WERI-Rb-1 (cell line): ENCODE measurements around the gene TSPAN18.

ENCODE experiments used
- DNase-seq: peaks from one replicate; pipeline ENCODE4 v3.0.0-alpha.2; 2020
- H3K27ac ChIP-seq: fragments of 250-450 bp; sonication (Bioruptor Pico); 2 replicates; pipeline ENCODE4 v1.5.1; 2020; ENCODE audit warnings: mild to moderate bottlenecking, moderate library complexity
- H3K27me3 ChIP-seq: fragments of 250-450 bp; sonication (Bioruptor Pico); 2 replicates; pipeline ENCODE4 v1.5.1; 2021; ENCODE audit warnings: mild to moderate bottlenecking, low read depth, moderate library complexity; ENCODE audit not compliant: insufficient read depth, severe bottlenecking
- H3K36me3 ChIP-seq: fragments of 250-450 bp; sonication (Bioruptor Pico); 2 replicates; pipeline ENCODE4 v1.5.1; 2020; ENCODE audit warnings: mild to moderate bottlenecking, moderate library complexity
- H3K4me3 ChIP-seq: 2 replicates; pipeline ENCODE4 v1.5.1; 2011; ENCODE audit warnings: low read depth, mild to moderate bottlenecking, control low read depth, low read length
- H3K9me3 ChIP-seq: fragments of 250-450 bp; sonication (Bioruptor Pico); 2 replicates; pipeline ENCODE4 v1.5.1; 2021; ENCODE audit warnings: mild to moderate bottlenecking, moderate library complexity; ENCODE audit not compliant: severe bottlenecking
- CTCF ChIP-seq: IDR thresholded peaks from 2 replicates; pipeline ENCODE4 v1.5.1; 2011; ENCODE audit warnings: low read depth, mild to moderate bottlenecking, control low read depth, inconsistent platforms, low read length

The TSPAN18 gene

GRCh38 chr11:44729063-44729462 lies 2.3 kb downstream of the TSPAN18 start:
- H3K27me3 ChIP-seq = no peaks in the 10 kb centered on the region

GRCh38 chr11:44729713-44730112 lies 3.0 kb downstream of the TSPAN18 start:
- no peak for TF ChIP-seq CTCF
- H3K4me3 ChIP-seq = no peak overlapping the region
- H3K27ac ChIP-seq = no peak overlapping the region
- H3K36me3 ChIP-seq = no peaks in the 10 kb centered on the region; the same call in 1 of the 2 replicates
- DNase-seq = no peak
- H3K9me3 ChIP-seq = no peaks in the 10 kb centered on the region
- H3K27me3 ChIP-seq = no peaks in the 10 kb centered on the region

More at GRCh38 chr11:44729063-44729462, 2.3 kb downstream of the TSPAN18 start:
- Histone ChIP-seq H3K27ac (no peak overlapping the region), H3K4me3 (no peak overlapping the region), H3K36me3 (no peaks in the 10 kb centered on the region; the same call in 1 of the 2 replicates), H3K9me3 (no peaks in the 10 kb centered on the region)
- no peak for TF ChIP-seq CTCF
- DNase-seq = no peak

GRCh38 chr11:44730775-44731174 lies 4.0 kb downstream of the TSPAN18 start:
- no peaks in the 10 kb centered on the region for H3K27me3 ChIP-seq

GRCh38 chr11:44731685-44732430 lies 5.1 kb downstream of the TSPAN18 start:
- Histone ChIP-seq H3K9me3 (no peaks in the 10 kb centered on the region), H3K27ac (no peak overlapping the region), H3K4me3 (no peak overlapping the region), H3K36me3 (no peaks in the 10 kb centered on the region; the same call in 1 of the 2 replicates), H3K27me3 (no peaks in the 10 kb centered on the region)
- no peak for TF ChIP-seq CTCF
- peak; percentile 52 for DNase-seq

More at GRCh38 chr11:44730775-44731174, 4.0 kb downstream of the TSPAN18 start:
- DNase-seq = no peak
- Histone ChIP-seq H3K27ac (no peak overlapping the region), H3K36me3 (no peaks in the 10 kb centered on the region; the same call in 1 of the 2 replicates), H3K4me3 (no peak overlapping the region), H3K9me3 (no peaks in the 10 kb centered on the region)
- TF ChIP-seq CTCF = no peak

GRCh38 chr11:44732564-44732963 lies 5.8 kb downstream of the TSPAN18 start:
- no peaks in the 10 kb centered on the region for H3K27me3 ChIP-seq
- no peaks in the 10 kb centered on the region for H3K9me3 ChIP-seq
- no peak overlapping the region for H3K4me3 ChIP-seq
- H3K27ac ChIP-seq = no peak overlapping the region
- H3K36me3 ChIP-seq = no peaks in the 10 kb centered on the region; the same call in 1 of the 2 replicates
- TF ChIP-seq CTCF = no peak
- no peak for DNase-seq
